Measurements from ENCODE around the gene APBB2. TPM values are rescaled to one million over a fixed set of nuclear protein-coding genes. Genes with fewer than 3 reads are reported as not detected.

APBB2 gene
- total RNA-seq, 1 experiment from 2014 or later: 49.0 TPM

DNA sequence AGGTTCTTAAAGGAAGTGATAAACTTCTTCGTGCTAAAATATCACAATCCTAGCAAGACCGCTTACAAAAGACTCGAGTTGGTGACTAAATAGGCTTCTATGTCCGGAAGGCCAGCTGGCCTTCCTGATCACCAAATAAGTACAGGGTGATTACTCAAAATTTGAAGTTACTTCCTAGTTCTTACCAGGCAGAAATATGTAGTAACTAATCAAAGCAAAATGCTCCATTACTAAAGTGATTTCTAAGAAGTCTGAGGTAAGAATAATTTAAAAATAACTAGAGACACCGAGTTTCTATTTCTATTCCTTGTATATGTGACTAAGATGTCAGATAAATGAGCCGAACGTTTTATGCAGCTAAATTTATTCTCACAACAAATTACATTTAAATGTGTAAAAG, 402.4 kb downstream of the APBB2 start:
- H3K9me3 Mint-ChIP-seq: no peaks in the 10 kb centered on the region
- no peak for TF ChIP-seq SOX15 (CRISPR knock-in tag; IDR thresholded peaks at IDR 0.05)
- no peak for TF ChIP-seq MYBL2 (CRISPR knock-in tag; IDR thresholded peaks at IDR 0.05)
- TF ChIP-seq, protein P1, sequence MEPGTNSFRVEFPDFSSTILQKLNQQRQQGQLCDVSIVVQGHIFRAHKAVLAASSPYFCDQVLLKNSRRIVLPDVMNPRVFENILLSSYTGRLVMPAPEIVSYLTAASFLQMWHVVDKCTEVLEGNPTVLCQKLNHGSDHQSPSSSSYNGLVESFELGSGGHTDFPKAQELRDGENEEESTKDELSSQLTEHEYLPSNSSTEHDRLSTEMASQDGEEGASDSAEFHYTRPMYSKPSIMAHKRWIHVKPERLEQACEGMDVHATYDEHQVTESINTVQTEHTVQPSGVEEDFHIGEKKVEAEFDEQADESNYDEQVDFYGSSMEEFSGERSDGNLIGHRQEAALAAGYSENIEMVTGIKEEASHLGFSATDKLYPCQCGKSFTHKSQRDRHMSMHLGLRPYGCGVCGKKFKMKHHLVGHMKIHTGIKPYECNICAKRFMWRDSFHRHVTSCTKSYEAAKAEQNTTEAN (CRISPR knock-in tag; IDR thresholded peaks at IDR 0.05): no peak
- no peak for TF ChIP-seq FOXP1 (CRISPR knock-in tag; IDR thresholded peaks at IDR 0.05; ENCODE audit: borderline replicate concordance)
- TF ChIP-seq, protein P2, sequence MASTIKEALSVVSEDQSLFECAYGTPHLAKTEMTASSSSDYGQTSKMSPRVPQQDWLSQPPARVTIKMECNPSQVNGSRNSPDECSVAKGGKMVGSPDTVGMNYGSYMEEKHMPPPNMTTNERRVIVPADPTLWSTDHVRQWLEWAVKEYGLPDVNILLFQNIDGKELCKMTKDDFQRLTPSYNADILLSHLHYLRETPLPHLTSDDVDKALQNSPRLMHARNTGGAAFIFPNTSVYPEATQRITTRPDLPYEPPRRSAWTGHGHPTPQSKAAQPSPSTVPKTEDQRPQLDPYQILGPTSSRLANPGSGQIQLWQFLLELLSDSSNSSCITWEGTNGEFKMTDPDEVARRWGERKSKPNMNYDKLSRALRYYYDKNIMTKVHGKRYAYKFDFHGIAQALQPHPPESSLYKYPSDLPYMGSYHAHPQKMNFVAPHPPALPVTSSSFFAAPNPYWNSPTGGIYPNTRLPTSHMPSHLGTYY (CRISPR knock-in tag; IDR thresholded peaks at IDR 0.05): no peak
- TF ChIP-seq, protein P3, sequence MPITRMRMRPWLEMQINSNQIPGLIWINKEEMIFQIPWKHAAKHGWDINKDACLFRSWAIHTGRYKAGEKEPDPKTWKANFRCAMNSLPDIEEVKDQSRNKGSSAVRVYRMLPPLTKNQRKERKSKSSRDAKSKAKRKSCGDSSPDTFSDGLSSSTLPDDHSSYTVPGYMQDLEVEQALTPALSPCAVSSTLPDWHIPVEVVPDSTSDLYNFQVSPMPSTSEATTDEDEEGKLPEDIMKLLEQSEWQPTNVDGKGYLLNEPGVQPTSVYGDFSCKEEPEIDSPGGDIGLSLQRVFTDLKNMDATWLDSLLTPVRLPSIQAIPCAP (CRISPR knock-in tag; IDR thresholded peaks at IDR 0.05): no peak
- no peak for TF ChIP-seq ZNF263 (CRISPR knock-in tag; IDR thresholded peaks at IDR 0.05; ENCODE audit: low read depth)
- TF ChIP-seq, protein P4, sequence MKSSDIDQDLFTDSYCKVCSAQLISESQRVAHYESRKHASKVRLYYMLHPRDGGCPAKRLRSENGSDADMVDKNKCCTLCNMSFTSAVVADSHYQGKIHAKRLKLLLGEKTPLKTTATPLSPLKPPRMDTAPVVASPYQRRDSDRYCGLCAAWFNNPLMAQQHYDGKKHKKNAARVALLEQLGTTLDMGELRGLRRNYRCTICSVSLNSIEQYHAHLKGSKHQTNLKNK (CRISPR knock-in tag; IDR thresholded peaks at IDR 0.05): no peak
- TF ChIP-seq SMAD4 (CRISPR knock-in tag; IDR thresholded peaks at IDR 0.05): no peak
- no peak for TF ChIP-seq TEAD1 (CRISPR knock-in tag; IDR thresholded peaks at IDR 0.05)
- no peak for TF ChIP-seq RORB (CRISPR knock-in tag; IDR thresholded peaks at IDR 0.05)
- TF ChIP-seq ZNF138 (CRISPR knock-in tag; conservative IDR thresholded peaks at IDR 0.05): no peak
- no peak for TF ChIP-seq ZBTB21 (CRISPR knock-in tag; IDR thresholded peaks at IDR 0.05; ENCODE audit: borderline replicate concordance)
- TF ChIP-seq, protein P5, sequence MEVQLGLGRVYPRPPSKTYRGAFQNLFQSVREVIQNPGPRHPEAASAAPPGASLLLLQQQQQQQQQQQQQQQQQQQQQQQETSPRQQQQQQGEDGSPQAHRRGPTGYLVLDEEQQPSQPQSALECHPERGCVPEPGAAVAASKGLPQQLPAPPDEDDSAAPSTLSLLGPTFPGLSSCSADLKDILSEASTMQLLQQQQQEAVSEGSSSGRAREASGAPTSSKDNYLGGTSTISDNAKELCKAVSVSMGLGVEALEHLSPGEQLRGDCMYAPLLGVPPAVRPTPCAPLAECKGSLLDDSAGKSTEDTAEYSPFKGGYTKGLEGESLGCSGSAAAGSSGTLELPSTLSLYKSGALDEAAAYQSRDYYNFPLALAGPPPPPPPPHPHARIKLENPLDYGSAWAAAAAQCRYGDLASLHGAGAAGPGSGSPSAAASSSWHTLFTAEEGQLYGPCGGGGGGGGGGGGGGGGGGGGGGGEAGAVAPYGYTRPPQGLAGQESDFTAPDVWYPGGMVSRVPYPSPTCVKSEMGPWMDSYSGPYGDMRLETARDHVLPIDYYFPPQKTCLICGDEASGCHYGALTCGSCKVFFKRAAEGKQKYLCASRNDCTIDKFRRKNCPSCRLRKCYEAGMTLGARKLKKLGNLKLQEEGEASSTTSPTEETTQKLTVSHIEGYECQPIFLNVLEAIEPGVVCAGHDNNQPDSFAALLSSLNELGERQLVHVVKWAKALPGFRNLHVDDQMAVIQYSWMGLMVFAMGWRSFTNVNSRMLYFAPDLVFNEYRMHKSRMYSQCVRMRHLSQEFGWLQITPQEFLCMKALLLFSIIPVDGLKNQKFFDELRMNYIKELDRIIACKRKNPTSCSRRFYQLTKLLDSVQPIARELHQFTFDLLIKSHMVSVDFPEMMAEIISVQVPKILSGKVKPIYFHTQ (CRISPR knock-in tag; IDR thresholded peaks at IDR 0.05): no peak
- no peak for TF ChIP-seq NR2C2 (CRISPR knock-in tag; IDR thresholded peaks at IDR 0.05)
- DNase-seq (ENCODE audit: low spot score) (no peak), ATAC-seq (no peak)
- POLR2A ChIA-PET: interaction anchor here (0.5 kb wide), 1 partner anchor 752 kb away, joined by 3 read pairs; no protein-coding TSS in a partner anchor
- H3K4me3 Mint-ChIP-seq: no peak overlapping the region
- CTCF ChIA-PET: interaction anchor here (1.2 to 3.0 kb wide), 2 partner anchors 29 to 76 kb away, joined by 3 to 9 read pairs; no protein-coding TSS in a partner anchor
- 0 out of 2 replicates have a peak overlapping the region, but pooled peaks have one; percentile 59 for H3K27ac Mint-ChIP-seq
- no peaks in the 10 kb centered on the region for H3K27me3 Mint-ChIP-seq (ENCODE audit: low read depth)
- peaks cover 16% of the 10 kb centered on the region for H3K36me3 Mint-ChIP-seq
- H3K4me1 Mint-ChIP-seq: no peaks in the 10 kb centered on the region

DNA sequence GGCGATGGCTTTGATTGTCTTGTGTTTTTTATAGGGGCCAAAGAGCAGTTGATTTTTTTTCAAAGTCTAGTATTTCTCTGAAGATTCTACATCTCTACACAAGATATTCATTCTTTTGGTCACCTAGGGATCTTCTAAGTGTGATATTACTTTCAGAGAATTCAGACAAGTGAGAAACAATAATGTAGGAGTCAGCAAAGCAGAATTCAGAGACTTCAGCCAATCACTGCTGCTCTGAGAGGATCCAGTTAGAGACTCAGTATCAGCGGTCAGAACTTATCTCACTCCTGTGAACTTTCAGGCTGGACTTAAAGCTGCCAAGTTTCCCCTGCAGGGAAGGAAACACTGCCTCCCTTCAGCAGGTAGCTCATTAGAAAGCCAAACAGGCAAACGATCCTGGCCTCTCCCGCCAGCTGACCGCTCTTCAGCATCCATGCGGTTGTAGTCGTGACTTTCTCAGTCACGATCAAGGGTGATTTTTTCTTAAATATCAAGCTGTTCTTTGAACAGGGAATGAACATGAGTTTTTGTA, 405.4 kb downstream of the APBB2 start:
- Mint-ChIP-seq H3K27me3 (ENCODE audit: low read depth) (no peaks in the 10 kb centered on the region), H3K9me3 (no peaks in the 10 kb centered on the region), H3K4me3 (no peak overlapping the region), H3K4me1 (no peaks in the 10 kb centered on the region), H3K27ac (peak overlapping the region; percentile 51), H3K36me3 (no peaks in the 10 kb centered on the region; the same call in 1 of the 2 replicates)
- CTCF ChIA-PET: interaction anchor here (1.0 to 1.4 kb wide), 5 partner anchors 32 to 99 kb away, joined by 3 to 5 read pairs (median 4); no protein-coding TSS in a partner anchor
- POLR2A ChIA-PET: no interaction called here
- DNase-seq (ENCODE audit: low spot score) (no peak), ATAC-seq (peak; percentile 75)
- TF ChIP-seq, protein P3 (CRISPR knock-in tag; IDR thresholded peaks at IDR 0.05): no peak
- TF ChIP-seq, protein P6, sequence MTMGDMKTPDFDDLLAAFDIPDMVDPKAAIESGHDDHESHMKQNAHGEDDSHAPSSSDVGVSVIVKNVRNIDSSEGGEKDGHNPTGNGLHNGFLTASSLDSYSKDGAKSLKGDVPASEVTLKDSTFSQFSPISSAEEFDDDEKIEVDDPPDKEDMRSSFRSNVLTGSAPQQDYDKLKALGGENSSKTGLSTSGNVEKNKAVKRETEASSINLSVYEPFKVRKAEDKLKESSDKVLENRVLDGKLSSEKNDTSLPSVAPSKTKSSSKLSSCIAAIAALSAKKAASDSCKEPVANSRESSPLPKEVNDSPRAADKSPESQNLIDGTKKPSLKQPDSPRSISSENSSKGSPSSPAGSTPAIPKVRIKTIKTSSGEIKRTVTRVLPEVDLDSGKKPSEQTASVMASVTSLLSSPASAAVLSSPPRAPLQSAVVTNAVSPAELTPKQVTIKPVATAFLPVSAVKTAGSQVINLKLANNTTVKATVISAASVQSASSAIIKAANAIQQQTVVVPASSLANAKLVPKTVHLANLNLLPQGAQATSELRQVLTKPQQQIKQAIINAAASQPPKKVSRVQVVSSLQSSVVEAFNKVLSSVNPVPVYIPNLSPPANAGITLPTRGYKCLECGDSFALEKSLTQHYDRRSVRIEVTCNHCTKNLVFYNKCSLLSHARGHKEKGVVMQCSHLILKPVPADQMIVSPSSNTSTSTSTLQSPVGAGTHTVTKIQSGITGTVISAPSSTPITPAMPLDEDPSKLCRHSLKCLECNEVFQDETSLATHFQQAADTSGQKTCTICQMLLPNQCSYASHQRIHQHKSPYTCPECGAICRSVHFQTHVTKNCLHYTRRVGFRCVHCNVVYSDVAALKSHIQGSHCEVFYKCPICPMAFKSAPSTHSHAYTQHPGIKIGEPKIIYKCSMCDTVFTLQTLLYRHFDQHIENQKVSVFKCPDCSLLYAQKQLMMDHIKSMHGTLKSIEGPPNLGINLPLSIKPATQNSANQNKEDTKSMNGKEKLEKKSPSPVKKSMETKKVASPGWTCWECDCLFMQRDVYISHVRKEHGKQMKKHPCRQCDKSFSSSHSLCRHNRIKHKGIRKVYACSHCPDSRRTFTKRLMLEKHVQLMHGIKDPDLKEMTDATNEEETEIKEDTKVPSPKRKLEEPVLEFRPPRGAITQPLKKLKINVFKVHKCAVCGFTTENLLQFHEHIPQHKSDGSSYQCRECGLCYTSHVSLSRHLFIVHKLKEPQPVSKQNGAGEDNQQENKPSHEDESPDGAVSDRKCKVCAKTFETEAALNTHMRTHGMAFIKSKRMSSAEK (CRISPR knock-in tag; IDR thresholded peaks at IDR 0.05; ENCODE audit: borderline replicate concordance): no peak
- TF ChIP-seq ZNF671 (CRISPR knock-in tag; IDR thresholded peaks at IDR 0.05) (no peak), PRRX2 (CRISPR knock-in tag; IDR thresholded peaks at IDR 0.05) (no peak), FOXJ3 (CRISPR knock-in tag; IDR thresholded peaks at IDR 0.05; ENCODE audit: borderline replicate concordance) (no peak), ZBTB21 (CRISPR knock-in tag; IDR thresholded peaks at IDR 0.05; ENCODE audit: borderline replicate concordance) (no peak), KAT7 (CRISPR knock-in tag; IDR thresholded peaks at IDR 0.05; ENCODE audit: borderline replicate concordance) (no peak), OVOL2 (CRISPR knock-in tag; IDR thresholded peaks at IDR 0.05; ENCODE audit: borderline replicate concordance) (no peak)
- TF ChIP-seq, protein P7, sequence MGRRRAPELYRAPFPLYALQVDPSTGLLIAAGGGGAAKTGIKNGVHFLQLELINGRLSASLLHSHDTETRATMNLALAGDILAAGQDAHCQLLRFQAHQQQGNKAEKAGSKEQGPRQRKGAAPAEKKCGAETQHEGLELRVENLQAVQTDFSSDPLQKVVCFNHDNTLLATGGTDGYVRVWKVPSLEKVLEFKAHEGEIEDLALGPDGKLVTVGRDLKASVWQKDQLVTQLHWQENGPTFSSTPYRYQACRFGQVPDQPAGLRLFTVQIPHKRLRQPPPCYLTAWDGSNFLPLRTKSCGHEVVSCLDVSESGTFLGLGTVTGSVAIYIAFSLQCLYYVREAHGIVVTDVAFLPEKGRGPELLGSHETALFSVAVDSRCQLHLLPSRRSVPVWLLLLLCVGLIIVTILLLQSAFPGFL (CRISPR knock-in tag; IDR thresholded peaks at IDR 0.05; ENCODE audit: borderline replicate concordance): no peak
